Hepatocyte (in vitro differentiated cells): ENCODE measurements around the gene TEKT3. TPM values are rescaled to one million over a fixed set of nuclear protein-coding genes. Genes with fewer than 3 reads are reported as not detected.
A peak's percentile ranks its signal among the peaks of the same experiment; 100 is the strongest.

Experiments used
- DNase-seq: peaks from one replicate; pipeline ENCODE4 v3.0.0-alpha.2; 2016; ENCODE audit warnings: low spot score
- H2AFZ ChIP-seq: fragments of 200-600 bp; sonication (generic); 2 replicates; pipeline ENCODE4 v1.6.0; 2016; ENCODE audit warnings: antibody characterized with exemption, mild to moderate bottlenecking
- H3K27ac ChIP-seq: fragments of 200-600 bp; sonication (generic); 2 replicates; pipeline ENCODE4 v1.5.1; 2016; ENCODE audit warnings: mild to moderate bottlenecking
- H3K27me3 ChIP-seq: fragments of 200-600 bp; sonication (generic); 2 replicates; pipeline ENCODE4 v1.6.1; 2016
- H3K36me3 ChIP-seq: fragments of 200-600 bp; sonication (generic); replicated peaks from 2 replicates; pipeline ENCODE4 v1.5.1; 2016; ENCODE audit warnings: low read depth; ENCODE audit not compliant: insufficient read depth
- H3K4me1 ChIP-seq: fragments of 200-600 bp; sonication (generic); 2 replicates; pipeline ENCODE4 v1.5.1; 2016; ENCODE audit warnings: mild to moderate bottlenecking, moderate library complexity; ENCODE audit not compliant: insufficient read depth
- H3K4me2 ChIP-seq: fragments of 200-600 bp; sonication (generic); 2 replicates; pipeline ENCODE4 v1.6.0; 2016
- H3K4me3 ChIP-seq: fragments of 200-600 bp; sonication (generic); 2 replicates; pipeline ENCODE4 v1.5.1; 2016; ENCODE audit warnings: mild to moderate bottlenecking
- H3K79me2 ChIP-seq: fragments of 200-600 bp; sonication (generic); 2 replicates; pipeline ENCODE4 v1.6.0; 2017; ENCODE audit warnings: mild to moderate bottlenecking
- H3K9me2 ChIP-seq: fragments of 200-600 bp; sonication (generic); replicated peaks from 2 replicates; pipeline ENCODE4 v1.6.0; 2017; ENCODE audit warnings: mild to moderate bottlenecking; ENCODE audit not compliant: insufficient read depth
- H3K9me3 ChIP-seq: fragments of 200-600 bp; sonication (generic); 2 replicates; pipeline ENCODE4 v1.5.1; 2016; ENCODE audit warnings: low read depth, mild to moderate bottlenecking
- H4K20me1 ChIP-seq: fragments of 200-600 bp; sonication (generic); 2 replicates; pipeline ENCODE4 v1.6.0; 2016; ENCODE audit warnings: mild to moderate bottlenecking; ENCODE audit not compliant: insufficient read depth, poor library complexity, severe bottlenecking
- CTCF ChIP-seq: fragments of 200-600 bp; sonication (generic); IDR thresholded peaks from 2 replicates; pipeline ENCODE4 v1.5.1; 2016; ENCODE audit warnings: antibody characterized with exemption, mild to moderate bottlenecking; ENCODE audit not compliant: poor library complexity
- EZH2 ChIP-seq: fragments of 200-600 bp; sonication (generic); IDR thresholded peaks from 2 replicates; pipeline ENCODE4 v1.6.1; 2016; ENCODE audit warnings: antibody characterized with exemption, mild to moderate bottlenecking, borderline replicate concordance
- EZH2phosphoT487 ChIP-seq: fragments of 200-600 bp; sonication (generic); IDR thresholded peaks from one replicate; pipeline ENCODE4 v1.6.1; 2018; ENCODE audit warnings: antibody characterized with exemption, mild to moderate bottlenecking, low read depth, moderate library complexity; ENCODE audit not compliant: unreplicated experiment, severe bottlenecking
- WGBS: methylation state at CpG from one replicate; pipeline ENCODE4 v1.1.6; 2016; ENCODE audit warnings: low lambda C conversion rate; ENCODE audit errors: missing lambda C conversion rate; 5-methylcytosine and 5-hydroxymethylcytosine counted together
- polyA plus RNA-seq: library from polyadenylated mRNA; unstranded; fragments of >200 nt; fragmentation: Nextera tagmentation; extraction: Ambion mirVana; gene quantifications from 2 replicates; pipeline ENCODE4 v1.2.1, GENCODE V29; 2016
- total RNA-seq: library from RNA; depleted of rRNA; stranded (reverse); fragments of >200 nt; gene quantifications from 2 replicates; pipeline ENCODE4 v1.2.3, GENCODE V29; 2014

The TEKT3 gene
- total and polyA plus RNA-seq, 2 experiments from 2014 or later: 0.45 to 1.9 TPM

GRCh38 chr17:15361592-15361991 lies 20.2 kb upstream of the TEKT3 start:
- Histone ChIP-seq H3K4me3 (no peak overlapping the region), H4K20me1 (no peaks in the 10 kb centered on the region), H3K4me1 (no peaks in the 10 kb centered on the region), H3K4me2 (no peak overlapping the region), H3K9me2 (no peaks in the 10 kb centered on the region), H3K79me2 (no peaks in the 10 kb centered on the region), H3K27me3 (no peaks in the 10 kb centered on the region), H3K27ac (no peak overlapping the region), H2AFZ (no peak overlapping the region), H3K9me3 (no peaks in the 10 kb centered on the region), H3K36me3 (no peaks in the 10 kb centered on the region)
- no peak for TF ChIP-seq CTCF
- no peak for TF ChIP-seq EZH2phosphoT487
- TF ChIP-seq EZH2: no peak
- WGBS: 67% methylated on average over 2 of the region's 2 CpGs
- DNase-seq: no peak

GRCh38 chr17:15361151-15361550 lies 19.8 kb upstream of the TEKT3 start:
- no peaks in the 10 kb centered on the region for H3K9me2 ChIP-seq
- no peaks in the 10 kb centered on the region for H3K27me3 ChIP-seq
- no peaks in the 10 kb centered on the region for H3K36me3 ChIP-seq
- no peaks in the 10 kb centered on the region for H4K20me1 ChIP-seq
- H3K79me2 ChIP-seq: no peaks in the 10 kb centered on the region
- H3K4me1 ChIP-seq: no peaks in the 10 kb centered on the region
- no peak overlapping the region for H2AFZ ChIP-seq
- DNase-seq: no peak
- no peak overlapping the region for H3K27ac ChIP-seq
- 85% methylated on average over 7 of the region's 7 CpGs for WGBS
- no peaks in the 10 kb centered on the region for H3K9me3 ChIP-seq
- H3K4me2 ChIP-seq: no peak overlapping the region
- TF ChIP-seq CTCF: no peak
- H3K4me3 ChIP-seq: no peak overlapping the region

DNA sequence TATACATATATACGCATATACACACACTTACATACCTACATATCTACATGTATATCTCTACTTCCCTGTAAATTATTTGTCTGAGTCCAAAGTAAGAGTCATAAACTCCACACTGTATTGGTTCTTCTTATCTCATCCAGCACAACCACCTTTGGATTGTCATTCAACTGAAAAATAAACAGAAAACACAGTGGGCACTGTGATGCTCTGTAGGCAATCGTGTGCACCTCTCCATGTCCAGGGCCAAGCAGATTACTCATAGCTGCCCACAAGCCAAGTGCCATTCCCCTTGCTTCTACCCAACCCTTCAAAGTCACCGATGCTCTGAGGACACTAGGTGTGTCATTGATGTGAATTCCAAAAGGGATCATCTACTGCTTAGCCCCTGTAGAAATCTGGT lies 12.9 kb upstream of the TEKT3 start:
- peaks cover 18% of the 10 kb centered on the region for H3K4me1 ChIP-seq
- H3K36me3 ChIP-seq: no peaks in the 10 kb centered on the region
- H3K9me2 ChIP-seq: no peaks in the 10 kb centered on the region
- no peaks in the 10 kb centered on the region for H3K9me3 ChIP-seq
- no peak overlapping the region for H2AFZ ChIP-seq
- H3K79me2 ChIP-seq: no peaks in the 10 kb centered on the region
- peak overlapping the region; percentile 84 for H3K27ac ChIP-seq
- WGBS: 76% methylated on average over 3 of the region's 3 CpGs
- no peak for DNase-seq
- no peaks in the 10 kb centered on the region for H3K27me3 ChIP-seq
- H3K4me2 ChIP-seq: no peak overlapping the region
- H3K4me3 ChIP-seq: no peak overlapping the region
- H4K20me1 ChIP-seq: no peaks in the 10 kb centered on the region
- no peak for TF ChIP-seq EZH2phosphoT487
- no peak for TF ChIP-seq CTCF
- no peak for TF ChIP-seq EZH2

- Histone ChIP-seq H3K9me2 (no peaks in the 10 kb centered on the region), H3K9me3 (no peaks in the 10 kb centered on the region), H3K36me3 (no peaks in the 10 kb centered on the region), H3K4me1 (peaks cover 32% of the 10 kb centered on the region), H4K20me1 (no peaks in the 10 kb centered on the region), H3K27me3 (no peaks in the 10 kb centered on the region), H3K4me2 (peak overlapping the region; percentile 62), H2AFZ (no peak overlapping the region), H3K4me3 (no peak overlapping the region), H3K27ac (peak overlapping the region; percentile 74), H3K79me2 (no peaks in the 10 kb centered on the region)
- DNase-seq: peak; percentile 41
- TF ChIP-seq CTCF: no peak
- no peak for TF ChIP-seq EZH2phosphoT487
- TF ChIP-seq EZH2: no peak
- 79% methylated on average over 3 of the region's 3 CpGs for WGBS
Observed at GRCh38 chr17:15351925-15352324, 10.5 kb upstream of the TEKT3 start.
